Mesenchymal stem cell (in vitro differentiated cells and primary cell): ENCODE data around the gene TMEM129.

Experiments
- DNase-seq: peaks from one replicate; pipeline ENCODE4 v3.0.0-alpha.2; 2013
- H2AFZ ChIP-seq: one replicate; pipeline ENCODE4 v1.6.1; 2013; ENCODE audit warnings: low read depth, mild to moderate bottlenecking, control low read depth, inconsistent platforms, low read length, moderate library complexity
- H2AK5ac ChIP-seq: 2 replicates; pipeline ENCODE4 v1.6.1; 2013; ENCODE audit warnings: low read length, moderate library complexity, mild to moderate bottlenecking, inconsistent platforms; ENCODE audit not compliant: severe bottlenecking
- H2BK120ac ChIP-seq: one replicate; pipeline ENCODE4 v1.6.1; 2013; ENCODE audit warnings: low read depth, mild to moderate bottlenecking, inconsistent platforms, low read length, moderate library complexity
- H2BK12ac ChIP-seq, 2 experiments: one replicate each; pipeline ENCODE4 v1.6.1; 2013; ENCODE audit warnings: inconsistent platforms in 2 of 2, low read length in 2 of 2, mild to moderate bottlenecking in 2 of 2, moderate library complexity in 2 of 2, control low read depth in 1 of 2
- H2BK15ac ChIP-seq: one replicate; pipeline ENCODE4 v1.6.1; 2013; ENCODE audit warnings: mild to moderate bottlenecking, low read depth, inconsistent platforms; ENCODE audit not compliant: poor library complexity, severe bottlenecking
- H2BK5ac ChIP-seq: 2 replicates; pipeline ENCODE4 v1.6.1; 2013; ENCODE audit warnings: low read depth, mild to moderate bottlenecking, low read length, control low read depth, inconsistent platforms; ENCODE audit not compliant: poor library complexity, severe bottlenecking
- H3K14ac ChIP-seq, 2 experiments: one replicate each; pipeline ENCODE4 v1.6.1; 2013; ENCODE audit warnings: inconsistent platforms in 2 of 2, low read length in 2 of 2, control low read depth in 1 of 2, mild to moderate bottlenecking in 1 of 2, moderate library complexity in 1 of 2
- H3K18ac ChIP-seq, 2 experiments: one replicate each; pipeline ENCODE4 v1.6.1; 2013; ENCODE audit warnings: inconsistent platforms in 2 of 2, low read length in 2 of 2, control low read depth in 1 of 2, low read depth in 1 of 2, mild to moderate bottlenecking in 1 of 2
- H3K23ac ChIP-seq, 2 experiments: one replicate each; pipeline ENCODE4 v1.6.1; 2013; ENCODE audit warnings: inconsistent platforms in 2 of 2, low read length in 2 of 2, mild to moderate bottlenecking in 2 of 2, moderate library complexity in 2 of 2, control low read depth in 1 of 2
- H3K27ac ChIP-seq: 2 replicates; pipeline ENCODE4 v1.5.1; 2013; ENCODE audit warnings: mild to moderate bottlenecking, moderate library complexity, low read length, control low read depth, inconsistent platforms; ENCODE audit not compliant: poor library complexity, severe bottlenecking
- H3K27me3 ChIP-seq, 2 experiments: 2 replicates each; pipeline versions ENCODE4 v1.6.1 to v1.7.0; 2013; ENCODE audit warnings: low read length in 2 of 2, mild to moderate bottlenecking in 2 of 2, moderate library complexity in 2 of 2, control low read depth in 1 of 2, inconsistent platforms in 1 of 2; ENCODE audit not compliant: control insufficient read depth in 1 of 2, insufficient read depth in 1 of 2
- H3K36me3 ChIP-seq, 2 experiments: 2 replicates each; pipeline versions ENCODE4 v1.6.1 to v1.7.0; 2013; ENCODE audit warnings: low read length in 2 of 2, control low read depth in 1 of 2, inconsistent platforms in 1 of 2, low read depth in 1 of 2, mild to moderate bottlenecking in 1 of 2; ENCODE audit not compliant: insufficient read depth in 2 of 2, control insufficient read depth in 1 of 2
- H3K4ac ChIP-seq, 2 experiments: one replicate each; pipeline ENCODE4 v1.6.1; 2013; ENCODE audit warnings: inconsistent platforms in 2 of 2, low read length in 2 of 2, mild to moderate bottlenecking in 2 of 2, moderate library complexity in 2 of 2, control low read depth in 1 of 2, low read depth in 1 of 2
- H3K4me1 ChIP-seq: 2 replicates; pipeline ENCODE4 v1.6.1; 2013; ENCODE audit warnings: low read depth, low read length, control low read depth; ENCODE audit not compliant: control insufficient read depth, insufficient read depth
- H3K4me2 ChIP-seq: 2 replicates; pipeline ENCODE4 v1.6.1; 2013; ENCODE audit warnings: low read length, mild to moderate bottlenecking, inconsistent platforms; ENCODE audit not compliant: poor library complexity, severe bottlenecking
- H3K4me3 ChIP-seq, 2 experiments: 2 replicates each; pipeline versions ENCODE4 v1.5.1 to v1.7.0; 2013; ENCODE audit warnings: low read length in 2 of 2, mild to moderate bottlenecking in 2 of 2, control low read depth in 1 of 2, low read depth in 1 of 2; ENCODE audit not compliant: insufficient read depth in 1 of 2
- H3K79me1 ChIP-seq: replicated peaks from 2 replicates; pipeline ENCODE4 v1.6.1; 2013; ENCODE audit warnings: mild to moderate bottlenecking, control low read depth, low read length, inconsistent platforms; ENCODE audit not compliant: poor library complexity, severe bottlenecking
- H3K9ac ChIP-seq: 2 replicates; pipeline ENCODE4 v1.7.0; 2013; ENCODE audit warnings: mild to moderate bottlenecking, low read length, moderate library complexity
- H3K9me3 ChIP-seq: 2 replicates; pipeline ENCODE4 v1.7.0; 2013; ENCODE audit warnings: mild to moderate bottlenecking, low read length; ENCODE audit not compliant: control insufficient read depth
- H4K8ac ChIP-seq: one replicate; pipeline ENCODE4 v1.6.1; 2013; ENCODE audit warnings: inconsistent platforms, mild to moderate bottlenecking, low read length, moderate library complexity
- H4K91ac ChIP-seq: one replicate; pipeline ENCODE4 v1.6.1; 2013; ENCODE audit warnings: mild to moderate bottlenecking, low read length, inconsistent platforms
- WGBS: methylation state at CpG from one replicate; pipeline ENCODE4 v1.1.7; 2013; ENCODE audit warnings: mixed read lengths; 5-methylcytosine and 5-hydroxymethylcytosine counted together

The TMEM129 gene

GRCh38 chr4:1691737-1692373, 29.3 kb downstream of the TMEM129 start:
- Histone ChIP-seq H4K8ac (no peak overlapping the region), H3K36me3 (peaks cover 59 to 62% of the 10 kb centered on the region in 2 experiments), H3K79me1 (peaks cover 23% of the 10 kb centered on the region), H3K23ac (no peak overlapping the region), H3K9me3 (no peaks in the 10 kb centered on the region), H2AFZ (no peak overlapping the region), H3K4me1 (no peaks in the 10 kb centered on the region), H2BK12ac (no peak overlapping the region), H3K4me2 (no peak overlapping the region), H3K4ac (no peak overlapping the region), H3K14ac (no peak overlapping the region), H2BK120ac (no peak overlapping the region), H3K27ac (no peak overlapping the region), H3K9ac (no peak overlapping the region), H2AK5ac (no peak overlapping the region), H3K4me3 (no peak overlapping the region), H3K27me3 (no peaks in the 10 kb centered on the region), H2BK5ac (no peak overlapping the region), H3K18ac (no peak overlapping the region), H2BK15ac (no peak overlapping the region), H4K91ac (no peak overlapping the region)
- WGBS: 90% methylated on average over 9 of the region's 9 CpGs
- DNase-seq: no peak

- DNase-seq: no peak
- no peak overlapping the region for H3K14ac ChIP-seq
- H2AFZ ChIP-seq: no peak overlapping the region
- no peak overlapping the region for H3K4me3 ChIP-seq
- no peak overlapping the region for H2BK5ac ChIP-seq
- 97% methylated on average over 3 of the region's 3 CpGs for WGBS
- no peak overlapping the region for H4K8ac ChIP-seq
- no peak overlapping the region for H2BK12ac ChIP-seq
- no peak overlapping the region for H2AK5ac ChIP-seq
- H3K4me2 ChIP-seq: no peak overlapping the region
- no peak overlapping the region for H3K9ac ChIP-seq
- no peak overlapping the region for H3K23ac ChIP-seq
- H3K9me3 ChIP-seq: no peaks in the 10 kb centered on the region
- H3K27me3 ChIP-seq: no peaks in the 10 kb centered on the region
- H3K4ac ChIP-seq: no peak overlapping the region
- peaks cover 6% of the 10 kb centered on the region for H3K4me1 ChIP-seq
- H2BK120ac ChIP-seq: no peak overlapping the region
- no peak overlapping the region for H2BK15ac ChIP-seq
- peaks cover 50 to 53% of the 10 kb centered on the region in 2 experiments for H3K36me3 ChIP-seq
- no peak overlapping the region for H3K27ac ChIP-seq
- peaks cover 21% of the 10 kb centered on the region for H3K79me1 ChIP-seq
- no peak overlapping the region for H3K18ac ChIP-seq
- no peak overlapping the region for H4K91ac ChIP-seq
Measured at GRCh38 chr4:1690698-1691097, 30.4 kb downstream of the TMEM129 start.

- whole genome bisulfite sequencing: 78% methylated on average over 7 of the region's 7 CpGs
- H3K27ac ChIP-seq: no peak overlapping the region
- H4K8ac ChIP-seq: no peak overlapping the region
- peaks cover 6% of the 10 kb centered on the region for H3K79me1 ChIP-seq
- no peak overlapping the region for H4K91ac ChIP-seq
- no peak overlapping the region for H3K9ac ChIP-seq
- DNase-seq: no peak
- no peak overlapping the region for H2AFZ ChIP-seq
- H3K18ac ChIP-seq: no peak overlapping the region
- no peak overlapping the region for H3K23ac ChIP-seq
- H3K4ac ChIP-seq: no peak overlapping the region
- peak overlapping the region; percentile 25 for H2AK5ac ChIP-seq
- H3K14ac ChIP-seq: no peak overlapping the region
- peaks cover 14 to 16% of the 10 kb centered on the region in 2 experiments for H3K36me3 ChIP-seq
- no peaks in the 10 kb centered on the region for H3K9me3 ChIP-seq
- peaks cover 27% of the 10 kb centered on the region for H3K4me1 ChIP-seq
- no peak overlapping the region for H2BK15ac ChIP-seq
- H3K27me3 ChIP-seq: no peaks in the 10 kb centered on the region
- no peak overlapping the region for H3K4me2 ChIP-seq
- H3K4me3 ChIP-seq: no peak overlapping the region
- peak overlapping the region in 1 of 2 experiments; percentile 49 for H2BK12ac ChIP-seq
- H2BK120ac ChIP-seq: no peak overlapping the region
- no peak overlapping the region for H2BK5ac ChIP-seq
Measured at GRCh38 chr4:1686440-1687036, 34.6 kb downstream of the TMEM129 start.

GRCh38 chr4:1685235-1686150, 35.6 kb downstream of the TMEM129 start:
- peaks cover 3 to 7% of the 10 kb centered on the region in 2 experiments for H3K36me3 ChIP-seq
- H3K4me3 ChIP-seq: peak overlapping the region in 1 of 2 experiments; percentile 79
- no peak overlapping the region for H3K23ac ChIP-seq
- no peak overlapping the region for H2AFZ ChIP-seq
- no peak overlapping the region for H4K8ac ChIP-seq
- no peak overlapping the region for H4K91ac ChIP-seq
- H2BK5ac ChIP-seq: no peak overlapping the region
- H2AK5ac ChIP-seq: peak overlapping the region; percentile 49
- H2BK120ac ChIP-seq: no peak overlapping the region
- H3K18ac ChIP-seq: no peak overlapping the region
- H2BK15ac ChIP-seq: peak overlapping the region; percentile 44
- peaks cover 3% of the 10 kb centered on the region for H3K79me1 ChIP-seq
- no peak overlapping the region for H3K4ac ChIP-seq
- H3K4me2 ChIP-seq: no peak overlapping the region
- H3K14ac ChIP-seq: no peak overlapping the region
- DNase-seq: no peak
- H3K27me3 ChIP-seq: no peaks in the 10 kb centered on the region
- 91% methylated on average over 22 of the region's 23 CpGs for WGBS
- peaks cover 27% of the 10 kb centered on the region for H3K4me1 ChIP-seq
- no peak overlapping the region for H3K9ac ChIP-seq
- no peaks in the 10 kb centered on the region for H3K9me3 ChIP-seq
- no peak overlapping the region for H2BK12ac ChIP-seq
- H3K27ac ChIP-seq: peak overlapping the region; percentile 31
